ENCODE data around the gene EPHA8. TPM values are rescaled to one million over a fixed set of nuclear protein-coding genes. Genes with fewer than 3 reads are reported as not detected.
A peak's percentile ranks its signal among the peaks of the same experiment; 100 is the strongest.

The EPHA8 gene
- total and polyA plus RNA-seq, 4 donors = 1.8 to 17.1 (median 9.0) TPM

DNA sequence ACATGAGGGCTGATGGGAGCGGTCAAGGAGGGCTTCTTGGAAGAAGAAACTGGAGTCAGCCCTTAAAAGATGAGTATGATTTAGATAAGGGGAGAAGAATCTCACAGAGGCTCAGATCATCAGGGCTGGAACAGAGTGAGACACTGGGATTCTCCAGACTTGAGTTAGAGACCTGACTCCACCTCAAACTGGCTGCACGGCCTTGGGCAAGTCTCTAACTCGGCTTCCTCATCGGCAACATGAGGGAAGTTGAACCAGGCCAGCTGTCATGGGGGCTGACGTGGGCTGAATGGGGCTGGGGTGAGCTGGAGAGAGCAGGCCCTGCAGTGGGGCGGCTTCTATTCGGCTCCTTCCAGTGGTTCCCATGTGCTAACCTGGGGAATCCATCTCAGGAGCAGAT lies 82.6 kb downstream of the EPHA8 start:
- H3K27ac ChIP-seq (ENCODE audit: low read depth, low read length) = no peak overlapping the region
- WGBS (ENCODE audit: insufficient coverage) = 88% methylated on average over 5 of the region's 7 CpGs
- no peak overlapping the region for H3K4me3 ChIP-seq (ENCODE audit: low read depth, low read length)
- DNase-seq (ENCODE audit: low read depth in 4 of 6, low spot score in 6 of 6) = no peak
- H3K27me3 ChIP-seq (ENCODE audit: control insufficient read depth, insufficient read depth, low read length) = no peaks in the 10 kb centered on the region
- H3K36me3 ChIP-seq (ENCODE audit: control insufficient read depth, insufficient read depth, low read length) = no peaks in the 10 kb centered on the region
- no peaks in the 10 kb centered on the region for H3K9me3 ChIP-seq (ENCODE audit: control insufficient read depth, insufficient read depth, low read length)
- H3K4me1 ChIP-seq (ENCODE audit: control insufficient read depth, insufficient read depth, low read length) = peaks cover 12% of the 10 kb centered on the region

DNA sequence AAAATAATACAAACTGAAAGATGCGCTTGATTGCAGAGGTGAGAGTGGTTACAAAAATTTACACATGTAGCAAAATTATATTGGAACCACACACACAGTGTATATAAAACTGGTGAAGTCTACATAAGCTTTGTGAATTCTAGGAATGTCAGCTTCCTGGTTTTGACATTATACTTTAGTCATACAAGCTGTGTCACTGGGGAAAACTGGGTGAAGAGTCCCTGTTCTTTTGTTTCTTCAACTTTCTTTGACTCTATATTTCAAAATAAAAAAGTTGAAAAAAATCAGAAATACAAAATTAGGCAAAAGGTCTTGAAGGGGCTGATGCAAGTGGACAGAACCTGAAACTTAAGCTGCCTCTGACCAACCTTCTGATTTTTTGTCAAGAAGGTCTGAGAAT lies 83.1 kb downstream of the EPHA8 start:
- WGBS (ENCODE audit: insufficient coverage) = no CpG with 5 or more reads among the region's 1 CpG
- no peak for DNase-seq (ENCODE audit: low read depth in 4 of 6, low spot score in 6 of 6)
- no peaks in the 10 kb centered on the region for H3K27me3 ChIP-seq (ENCODE audit: control insufficient read depth, insufficient read depth, low read length)
- no peak overlapping the region for H3K4me3 ChIP-seq (ENCODE audit: low read depth, low read length)
- H3K36me3 ChIP-seq (ENCODE audit: control insufficient read depth, insufficient read depth, low read length) = no peaks in the 10 kb centered on the region
- peaks cover 9% of the 10 kb centered on the region for H3K4me1 ChIP-seq (ENCODE audit: control insufficient read depth, insufficient read depth, low read length)
- no peak overlapping the region for H3K27ac ChIP-seq (ENCODE audit: low read depth, low read length)
- no peaks in the 10 kb centered on the region for H3K9me3 ChIP-seq (ENCODE audit: control insufficient read depth, insufficient read depth, low read length)

DNA sequence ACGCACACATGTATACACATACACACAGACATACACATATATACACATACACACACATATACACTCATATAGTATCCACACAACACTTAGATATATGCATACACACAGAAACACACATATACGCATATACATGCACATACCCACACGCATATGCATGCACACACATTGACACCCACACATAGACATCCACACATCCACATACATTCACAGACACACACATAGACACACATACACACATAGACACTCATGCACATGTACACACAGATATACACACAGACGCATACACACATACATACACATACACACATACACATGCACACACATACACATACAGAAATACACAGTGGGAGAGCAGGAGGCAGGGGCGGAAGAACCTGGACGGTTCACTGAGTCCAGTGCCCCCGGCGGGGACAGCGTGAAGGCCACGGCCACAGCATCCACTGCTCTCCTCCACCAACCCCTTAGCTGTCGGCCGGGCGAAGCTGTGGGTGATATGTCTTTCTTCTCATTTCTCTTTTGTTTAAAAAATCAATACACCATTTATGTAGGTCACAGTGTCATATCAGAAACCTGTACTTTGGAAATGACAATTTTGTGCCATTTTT lies 86.9 kb downstream of the EPHA8 start:
- H3K9me3 ChIP-seq (ENCODE audit: control insufficient read depth, insufficient read depth, low read length) = no peaks in the 10 kb centered on the region
- H3K36me3 ChIP-seq (ENCODE audit: control insufficient read depth, insufficient read depth, low read length) = no peaks in the 10 kb centered on the region
- no peaks in the 10 kb centered on the region for H3K27me3 ChIP-seq (ENCODE audit: control insufficient read depth, insufficient read depth, low read length)
- WGBS (ENCODE audit: insufficient coverage) = 90% methylated on average over 7 of the region's 13 CpGs
- H3K4me3 ChIP-seq (ENCODE audit: low read depth, low read length) = no peak overlapping the region
- no peak for DNase-seq (ENCODE audit: low read depth in 4 of 6, low spot score in 6 of 6)
- no peak overlapping the region for H3K27ac ChIP-seq (ENCODE audit: low read depth, low read length)
- H3K4me1 ChIP-seq (ENCODE audit: control insufficient read depth, insufficient read depth, low read length) = peaks cover 6% of the 10 kb centered on the region

DNA sequence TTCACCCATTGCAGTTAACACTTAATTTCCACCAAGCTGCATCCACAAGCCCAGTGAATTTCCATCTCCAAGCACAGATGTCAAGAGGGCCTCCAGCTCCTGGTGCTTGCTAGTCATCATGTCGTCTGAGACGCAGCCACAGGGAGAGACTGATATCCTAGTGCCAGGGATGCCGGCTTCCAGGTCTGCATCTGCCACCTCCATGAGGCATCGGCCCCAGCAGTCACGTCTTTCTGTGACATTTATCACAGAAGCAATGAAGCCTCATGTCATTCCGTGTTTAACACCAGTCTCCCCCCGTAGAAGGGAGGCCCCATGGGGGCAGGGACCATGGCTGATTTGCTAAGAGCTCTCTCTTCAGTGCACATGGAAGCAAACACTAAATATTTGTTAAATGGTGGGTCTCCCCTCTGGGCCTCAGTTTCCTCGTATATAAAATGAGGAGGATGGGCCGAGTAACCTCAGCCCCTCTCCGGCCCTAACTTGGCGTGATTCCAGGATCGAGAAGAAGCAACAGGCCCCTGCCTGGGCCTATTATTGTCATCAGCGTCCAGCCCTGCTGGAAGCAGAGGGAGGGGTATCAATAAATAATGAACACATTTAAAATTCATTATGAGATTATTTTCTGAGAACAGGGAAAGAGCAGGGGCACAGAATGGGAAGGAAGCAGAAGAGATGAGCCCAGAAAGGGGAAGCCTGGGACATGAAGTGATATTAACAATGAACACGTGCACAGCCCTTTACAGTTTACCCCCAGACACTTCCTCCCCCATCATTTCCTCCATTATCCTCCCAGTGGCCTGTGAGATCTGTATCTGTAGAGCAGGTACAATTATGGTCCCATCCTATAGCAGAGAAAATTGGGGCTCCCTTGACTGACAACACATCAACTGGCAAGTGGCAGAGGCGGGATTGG lies 88.9 kb downstream of the EPHA8 start:
- H3K27ac ChIP-seq (ENCODE audit: low read depth, low read length) = no peak overlapping the region
- no peaks in the 10 kb centered on the region for H3K9me3 ChIP-seq (ENCODE audit: control insufficient read depth, insufficient read depth, low read length)
- H3K4me3 ChIP-seq (ENCODE audit: low read depth, low read length) = no peak overlapping the region
- WGBS (ENCODE audit: insufficient coverage) = 43% methylated on average over 12 of the region's 15 CpGs
- H3K4me1 ChIP-seq (ENCODE audit: control insufficient read depth, insufficient read depth, low read length) = peaks cover 6% of the 10 kb centered on the region
- no peaks in the 10 kb centered on the region for H3K36me3 ChIP-seq (ENCODE audit: control insufficient read depth, insufficient read depth, low read length)
- DNase-seq (ENCODE audit: low read depth in 4 of 6, low spot score in 6 of 6) = peak in 1 of 6 donors; percentile 53
- no peaks in the 10 kb centered on the region for H3K27me3 ChIP-seq (ENCODE audit: control insufficient read depth, insufficient read depth, low read length)

DNA sequence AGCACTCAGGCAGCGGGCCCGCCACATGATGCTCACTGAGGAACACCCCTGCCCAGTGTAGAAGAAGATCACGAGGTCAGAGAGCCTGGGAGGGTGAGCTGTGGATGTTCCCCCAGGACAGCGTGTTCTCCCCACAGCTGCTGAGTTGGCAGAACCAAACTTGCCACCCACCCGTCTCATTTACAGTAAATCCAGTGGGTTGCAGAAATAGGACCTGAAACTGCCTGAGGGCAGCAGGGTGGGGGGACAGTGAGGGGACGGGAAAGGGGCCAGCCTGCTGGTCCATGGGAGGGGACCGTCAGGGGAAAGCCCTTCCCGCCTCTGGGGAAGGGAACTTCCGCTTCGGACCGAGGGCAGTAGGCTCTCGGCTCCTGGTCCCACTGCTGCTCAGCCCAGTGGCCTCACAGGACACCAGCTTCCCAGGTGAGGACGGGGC lies 89.6 kb downstream of the EPHA8 start, which contains the start of gene C1QB:
TSS of gene C1QB (plus strand) at position 356 of the 436 bp plus-strand sequence. CDS start 6,227 bp downstream, outside the sequence.
- H3K4me3 ChIP-seq (ENCODE audit: low read depth, low read length) = peak within 1 kb of the TSS; percentile 9
- no peak for DNase-seq (ENCODE audit: low read depth in 4 of 6, low spot score in 6 of 6)
- H3K4me1 ChIP-seq (ENCODE audit: control insufficient read depth, insufficient read depth, low read length) = peaks cover 6% of the 10 kb centered on the region
- H3K9me3 ChIP-seq (ENCODE audit: control insufficient read depth, insufficient read depth, low read length) = no peaks in the 10 kb centered on the region
- no peak within 1 kb of the TSS for H3K27ac ChIP-seq (ENCODE audit: low read depth, low read length)
- 83% methylated on average over 9 of the region's 13 CpGs for WGBS (ENCODE audit: insufficient coverage)
- no peaks in the 10 kb centered on the region for H3K36me3 ChIP-seq (ENCODE audit: control insufficient read depth, insufficient read depth, low read length)
- H3K27me3 ChIP-seq (ENCODE audit: control insufficient read depth, insufficient read depth, low read length) = no peaks in the 10 kb centered on the region

Small RNA genes within 50 kb of the gene (small RNA-seq; reads per million reads assigned to genes)
- not detected for gene MIR6127 (ENCODE audit: low replicate concordance)

Other genes starting within 250 kb of the EPHA8 start
- gene ZBTB40, start 111.6 kb upstream of the EPHA8 start, total RNA-seq = 10 to 100 TPM; 13.6 to 18.0 TPM
- gene ZBTB40, start 111.6 kb upstream of the EPHA8 start, polyA plus RNA-seq (ENCODE audit: insufficient read length in 2 of 2) = 10 to 100 TPM; 17.4 to 19.0 TPM
- 10 to 100 TPM; 48.2 to 66.2 TPM for gene C1QA, start 73.1 kb downstream of the EPHA8 start, total RNA-seq
- gene C1QA, start 73.1 kb downstream of the EPHA8 start, polyA plus RNA-seq (ENCODE audit: insufficient read length in 2 of 2) = 10 to 100 TPM; 23.3 to 24.8 TPM
- 10 to 100 TPM; 35.3 to 39.7 TPM for gene C1QC, start 80.1 kb downstream of the EPHA8 start, total RNA-seq
- 10 to 100 TPM; 49.2 to 64.7 TPM for gene C1QC, start 80.1 kb downstream of the EPHA8 start, polyA plus RNA-seq (ENCODE audit: insufficient read length in 2 of 2)
- 10 to 100 TPM; 39.1 to 44.5 TPM for gene C1QB, start 89.7 kb downstream of the EPHA8 start, total RNA-seq
- gene C1QB, start 89.7 kb downstream of the EPHA8 start, polyA plus RNA-seq (ENCODE audit: insufficient read length in 2 of 2) = 10 to 100 TPM; 28.6 to 42.7 TPM
- 10 to 100 TPM; 22.2 to 23.5 TPM for gene EPHB2, start 147.3 kb downstream of the EPHA8 start, total RNA-seq
- 10 to 100 TPM; 43.1 to 44.4 TPM for gene EPHB2, start 147.3 kb downstream of the EPHA8 start, polyA plus RNA-seq (ENCODE audit: insufficient read length in 2 of 2)